Astrocyte (in vitro differentiated cells and primary cell): ENCODE results near the gene PRKAG2.

Source experiments
- CTCF ChIP-seq: IDR thresholded peaks from 2 replicates; pipeline ENCODE4 v1.5.1; 2011; ENCODE audit warnings: low read depth, mild to moderate bottlenecking, inconsistent platforms, low read length, moderate library complexity; ENCODE audit not compliant: insufficient read depth
- EZH2 ChIP-seq: IDR thresholded peaks from 2 replicates; pipeline ENCODE4 v1.6.1; 2012; ENCODE audit warnings: mild to moderate bottlenecking, low read length, inconsistent platforms; ENCODE audit not compliant: insufficient read depth

GRCh38 chr7:151790830-151791620 lies 85.9 kb downstream of the PRKAG2 start:
- no peak for TF ChIP-seq CTCF
- TF ChIP-seq EZH2, result no peak
